ENCODE measurements around the gene WFDC10B.

- no peak for TF ChIP-seq CTCF (conservative IDR thresholded peaks at IDR 0.05; ENCODE audit: low read depth, low read length)
- no peak for TF ChIP-seq EZH2 (IDR thresholded peaks at IDR 0.05; ENCODE audit: low read length, unreplicated experiment)
- TF ChIP-seq EZH2phosphoT487 (IDR thresholded peaks at IDR 0.05; ENCODE audit: borderline replicate concordance, low read length): no peak
Measured at GRCh38 chr20:45670139-45670538, 34.7 kb downstream of the WFDC10B start, which contains the start of gene WFDC11.

Measured in PC-3 (cell line).